Mucosa of stomach (tissue), 1 donor: ENCODE data around the gene NMUR1.

ENCODE experiments used
- H3K27me3 ChIP-seq: one replicate; pipeline ENCODE4 v1.7.0; 2013; ENCODE audit warnings: mild to moderate bottlenecking, low read length; ENCODE audit not compliant: control insufficient read depth, insufficient read depth
- H3K36me3 ChIP-seq: one replicate; pipeline ENCODE4 v1.7.0; 2013; ENCODE audit warnings: low read length; ENCODE audit not compliant: control insufficient read depth, insufficient read depth
- H3K4me1 ChIP-seq: one replicate; pipeline ENCODE4 v1.7.0; 2013; ENCODE audit warnings: mild to moderate bottlenecking, low read length; ENCODE audit not compliant: control insufficient read depth, insufficient read depth
- H3K4me3 ChIP-seq: one replicate; pipeline ENCODE4 v1.7.0; 2013; ENCODE audit warnings: low read length
- H3K9ac ChIP-seq: one replicate; pipeline ENCODE4 v1.7.0; 2013; ENCODE audit warnings: mild to moderate bottlenecking, low read length, moderate library complexity
- H3K9me3 ChIP-seq: one replicate; pipeline ENCODE4 v1.7.0; 2013; ENCODE audit warnings: mild to moderate bottlenecking, low read length, moderate library complexity; ENCODE audit not compliant: control insufficient read depth
- donor health status: Pancreatic carcinoma.

The NMUR1 gene

GRCh38 chr2:231489990-231490389 is 40.3 kb downstream of the NMUR1 start:
- Histone ChIP-seq H3K4me1 (no peaks in the 10 kb centered on the region), H3K4me3 (no peak overlapping the region), H3K9me3 (no peaks in the 10 kb centered on the region), H3K36me3 (no peaks in the 10 kb centered on the region), H3K27me3 (no peaks in the 10 kb centered on the region), H3K9ac (no peak overlapping the region)

GRCh38 chr2:231488331-231488730 is 41.9 kb downstream of the NMUR1 start:
- H3K36me3 ChIP-seq = no peaks in the 10 kb centered on the region
- no peaks in the 10 kb centered on the region for H3K27me3 ChIP-seq
- no peak overlapping the region for H3K9ac ChIP-seq
- H3K4me1 ChIP-seq = peaks cover 1% of the 10 kb centered on the region
- H3K9me3 ChIP-seq = no peaks in the 10 kb centered on the region
- H3K4me3 ChIP-seq = no peak overlapping the region

- no peak overlapping the region for H3K4me3 ChIP-seq
- no peaks in the 10 kb centered on the region for H3K9me3 ChIP-seq
- H3K27me3 ChIP-seq = no peaks in the 10 kb centered on the region
- H3K36me3 ChIP-seq = no peaks in the 10 kb centered on the region
- no peak overlapping the region for H3K9ac ChIP-seq
- H3K4me1 ChIP-seq = peaks cover 11% of the 10 kb centered on the region
These were observed 43.2 kb downstream of the NMUR1 start for GRCh38 chr2:231486851-231487596.

- Histone ChIP-seq H3K36me3 (no peaks in the 10 kb centered on the region), H3K9ac (peak overlapping the region; percentile 84), H3K4me3 (peak overlapping the region; percentile 71), H3K4me1 (peaks cover 11% of the 10 kb centered on the region), H3K9me3 (no peaks in the 10 kb centered on the region), H3K27me3 (no peaks in the 10 kb centered on the region)
These were observed 46.6 kb downstream of the NMUR1 start for GRCh38 chr2:231483398-231484329.

- H3K9me3 ChIP-seq = no peaks in the 10 kb centered on the region
- H3K27me3 ChIP-seq = no peaks in the 10 kb centered on the region
- H3K4me1 ChIP-seq = peaks cover 11% of the 10 kb centered on the region
- H3K9ac ChIP-seq = peak overlapping the region; percentile 84
- no peaks in the 10 kb centered on the region for H3K36me3 ChIP-seq
- H3K4me3 ChIP-seq = peak overlapping the region; percentile 71
These were observed 47.3 kb downstream of the NMUR1 start for GRCh38 chr2:231482806-231483391.

- Histone ChIP-seq H3K4me1 (peaks cover 11% of the 10 kb centered on the region), H3K9me3 (no peaks in the 10 kb centered on the region), H3K36me3 (no peaks in the 10 kb centered on the region), H3K9ac (no peak overlapping the region), H3K27me3 (no peaks in the 10 kb centered on the region), H3K4me3 (no peak overlapping the region)
These were observed 49.5 kb downstream of the NMUR1 start for GRCh38 chr2:231480781-231481180.

- no peak overlapping the region for H3K4me3 ChIP-seq
- no peaks in the 10 kb centered on the region for H3K27me3 ChIP-seq
- no peak overlapping the region for H3K9ac ChIP-seq
- H3K9me3 ChIP-seq = no peaks in the 10 kb centered on the region
- no peaks in the 10 kb centered on the region for H3K36me3 ChIP-seq
- peaks cover 11% of the 10 kb centered on the region for H3K4me1 ChIP-seq
These were observed 50.8 kb downstream of the NMUR1 start for GRCh38 chr2:231479455-231479854.

GRCh38 chr2:231476920-231477319 is 53.3 kb downstream of the NMUR1 start:
- Histone ChIP-seq H3K9me3 (no peaks in the 10 kb centered on the region), H3K9ac (no peak overlapping the region), H3K27me3 (no peaks in the 10 kb centered on the region), H3K4me3 (no peak overlapping the region), H3K36me3 (no peaks in the 10 kb centered on the region), H3K4me1 (no peaks in the 10 kb centered on the region)

GRCh38 chr2:231475965-231476364 is 54.3 kb downstream of the NMUR1 start:
- H3K36me3 ChIP-seq = no peaks in the 10 kb centered on the region
- H3K4me1 ChIP-seq = no peaks in the 10 kb centered on the region

More at GRCh38 chr2:231475965-231476364, 54.3 kb downstream of the NMUR1 start:
- Histone ChIP-seq H3K27me3 (no peaks in the 10 kb centered on the region), H3K9ac (no peak overlapping the region), H3K4me3 (no peak overlapping the region), H3K9me3 (no peaks in the 10 kb centered on the region)
